ENCODE measurements around the gene ABCA2.

The ABCA2 gene

GRCh38 chr9:137030538-137031527 lies 2.8 kb upstream of the ABCA2 start:
- no peak for DNase-seq

DNA sequence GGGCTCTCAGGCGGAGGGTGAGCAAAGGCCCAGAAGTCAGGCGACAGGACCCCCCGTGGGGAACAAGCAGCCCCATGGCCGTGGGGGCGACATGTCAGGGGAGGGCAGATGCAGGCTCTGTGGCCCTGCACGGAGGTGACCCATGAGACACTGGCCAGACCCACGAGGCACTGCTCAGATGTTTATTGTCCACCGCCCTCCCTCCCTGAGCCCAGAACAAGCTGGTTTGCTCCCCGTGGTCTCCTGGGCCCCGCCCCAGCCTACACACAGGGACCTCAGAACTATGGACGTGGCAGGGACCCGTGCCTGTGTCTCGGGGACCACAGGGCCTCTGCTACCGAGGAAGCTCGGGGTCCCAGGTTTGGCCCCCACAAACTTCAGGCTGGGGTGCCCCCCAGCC lies 2.0 kb upstream of the ABCA2 start:
- DNase-seq: no peak

- no peak for DNase-seq
Measured at GRCh38 chr9:137029058-137029936, 1.3 kb upstream of the ABCA2 start.

GRCh38 chr9:137028263-137029057 lies 423 bp upstream of the ABCA2 start:
- no peak for DNase-seq

GRCh38 chr9:137026828-137027227 lies 1.2 kb downstream of the ABCA2 start:
- DNase-seq: no peak

DNA sequence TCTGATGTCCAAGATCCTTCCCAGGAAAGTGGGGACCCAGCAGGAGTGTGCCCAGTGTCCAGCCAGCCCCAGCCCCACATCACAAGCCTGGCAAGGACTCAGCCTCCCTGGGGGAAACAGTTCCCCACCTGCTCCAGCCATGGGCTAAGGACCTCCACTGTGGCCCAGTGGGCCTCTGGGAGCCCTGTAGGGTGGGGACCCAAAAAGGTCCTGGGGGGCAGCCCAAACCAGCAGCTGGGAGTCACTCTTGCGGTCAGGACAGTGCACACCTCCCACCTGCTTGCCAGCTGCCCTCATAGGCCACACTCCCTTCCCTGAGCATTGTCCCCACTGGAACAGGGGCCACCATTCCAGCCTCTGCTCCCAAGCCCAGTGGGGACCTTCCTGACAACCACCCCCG lies 1.7 kb downstream of the ABCA2 start:
- no peak for DNase-seq

DNA sequence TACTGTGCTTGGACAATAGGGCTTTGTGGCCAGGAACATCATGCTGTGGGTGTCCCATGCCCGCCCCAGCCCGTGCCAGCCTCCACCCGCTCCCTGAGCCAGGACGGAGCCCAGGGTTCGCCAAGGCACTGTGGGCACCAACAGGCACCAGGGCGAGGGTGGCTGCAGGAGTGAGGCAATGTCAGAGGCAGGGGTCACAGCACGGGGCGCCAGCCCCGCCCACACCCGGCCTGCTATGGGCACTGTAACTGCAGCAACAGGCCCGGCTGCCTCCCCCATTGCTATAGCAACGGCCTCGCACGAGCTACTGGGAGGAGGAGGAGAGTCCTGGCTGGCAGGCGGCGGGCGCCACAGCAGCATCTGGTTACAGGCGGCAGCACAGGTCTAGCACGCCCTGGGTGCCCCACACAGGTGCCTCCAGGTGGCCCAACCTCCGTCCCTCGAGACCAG lies 2.5 kb downstream of the ABCA2 start:
- no peak for DNase-seq

GRCh38 chr9:137023583-137023991 lies 4.5 kb downstream of the ABCA2 start:
- DNase-seq: no peak

GRCh38 chr9:137023157-137023556 lies 4.9 kb downstream of the ABCA2 start:
- no peak for DNase-seq

DNA sequence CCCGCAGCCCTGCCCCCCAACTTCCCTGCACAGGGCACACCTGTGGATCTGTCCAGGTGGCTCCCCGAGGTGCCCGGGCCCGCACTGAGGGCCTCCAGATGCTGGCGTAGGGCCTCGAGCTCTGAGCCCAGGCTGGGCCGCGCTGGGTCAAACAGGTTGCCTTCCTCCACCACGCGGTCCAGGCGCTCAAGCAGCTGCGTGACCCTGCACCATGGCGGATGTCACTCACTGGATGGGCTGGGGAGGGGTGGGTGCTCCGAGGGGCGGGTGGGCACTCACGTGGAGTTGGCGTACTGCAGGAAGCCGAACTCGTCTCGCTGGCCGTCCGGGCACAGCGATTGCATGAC lies 5.4 kb downstream of the ABCA2 start:
- DNase-seq: no peak

GRCh38 chr9:137021979-137022661 lies 5.9 kb downstream of the ABCA2 start:
- no peak for DNase-seq

- no peak for DNase-seq
Measured at GRCh38 chr9:137021568-137021978, 6.5 kb downstream of the ABCA2 start.

- DNase-seq: no peak
Measured at GRCh38 chr9:137020771-137021567, 7.1 kb downstream of the ABCA2 start.

- no peak for DNase-seq
Measured at GRCh38 chr9:137019891-137020683, 8.0 kb downstream of the ABCA2 start.

DNA sequence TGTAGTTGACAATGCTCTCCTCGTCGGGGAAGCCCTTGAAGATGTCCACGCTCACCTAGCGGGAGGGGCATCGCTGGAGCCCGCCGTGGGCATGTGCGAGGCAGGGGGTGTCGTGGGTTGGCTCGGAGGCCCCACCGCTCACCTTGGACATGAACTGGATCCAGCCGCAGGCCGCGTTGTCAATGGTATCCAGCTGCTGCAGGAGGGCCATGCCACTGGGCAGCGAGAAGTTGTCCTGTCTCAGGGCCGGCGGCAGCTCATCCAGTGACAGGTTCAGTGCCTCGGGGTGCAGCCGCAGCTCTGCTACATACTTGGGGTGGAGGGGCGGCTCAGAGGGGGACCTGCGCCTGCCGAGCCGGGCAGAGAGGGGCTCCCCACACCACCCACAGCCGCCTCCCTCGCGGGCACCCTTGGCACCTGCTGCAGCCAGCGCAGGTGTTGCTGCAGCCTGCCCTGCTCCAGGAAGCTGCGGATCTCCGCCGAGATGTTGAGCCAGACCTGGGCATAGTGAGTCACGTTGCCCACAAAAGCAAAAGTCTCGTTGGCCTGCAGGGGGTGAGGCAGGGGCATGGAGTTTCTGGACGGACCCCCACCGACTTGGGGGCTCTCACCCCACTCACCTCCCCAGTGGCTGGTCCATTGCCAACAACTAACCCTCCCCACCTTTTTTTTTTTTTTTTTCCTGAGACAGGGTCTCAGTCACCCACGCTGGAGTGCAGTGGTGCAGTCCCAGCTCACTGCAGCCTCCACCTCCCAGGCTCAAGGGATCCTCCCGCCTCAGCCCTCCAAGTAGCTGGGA lies 9.1 kb downstream of the ABCA2 start:
- DNase-seq: no peak

DNA sequence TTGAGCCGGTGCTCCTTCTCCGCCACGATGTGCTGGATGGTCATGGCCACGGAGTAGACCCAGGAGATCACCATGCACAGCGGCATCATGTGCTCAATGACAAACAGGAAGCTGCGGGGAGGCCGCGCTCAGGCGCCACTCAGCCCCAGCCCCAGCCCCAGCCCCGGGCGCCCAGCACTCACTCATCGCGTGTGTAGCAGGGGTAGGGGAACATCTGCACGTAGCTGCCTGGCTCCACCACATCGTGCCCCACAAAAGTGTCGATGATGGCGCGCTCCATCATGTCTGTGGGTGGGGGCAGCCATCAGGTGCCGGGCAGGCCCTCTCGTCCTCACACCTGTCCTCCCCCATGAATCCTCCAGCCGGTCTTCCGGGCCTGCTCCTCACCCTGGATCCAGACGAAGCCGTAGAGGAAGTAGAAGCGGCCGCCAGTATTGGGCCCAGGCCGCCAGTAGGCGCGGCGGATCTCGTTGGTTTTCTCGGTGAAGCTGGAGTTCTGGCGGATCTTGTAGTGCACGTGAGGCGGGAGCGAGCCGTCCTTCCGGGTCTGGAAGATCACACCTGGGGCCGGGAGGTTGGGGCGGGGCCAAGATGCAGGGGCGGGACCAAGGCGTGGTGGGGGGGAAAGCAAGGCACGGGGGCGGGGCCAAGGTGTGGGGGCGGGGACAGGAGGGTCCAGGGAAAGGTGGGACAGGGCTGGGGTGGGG lies 10.1 kb downstream of the ABCA2 start:
- no peak for DNase-seq

GRCh38 chr9:137017071-137017470 lies 11.0 kb downstream of the ABCA2 start:
- DNase-seq: no peak

GRCh38 chr9:137016436-137016835 lies 11.6 kb downstream of the ABCA2 start:
- DNase-seq: no peak

- DNase-seq: no peak
Measured at GRCh38 chr9:137015976-137016375, 12.1 kb downstream of the ABCA2 start.

All from GOT3 (cell line).